ACC112 (cell line): Measurements from ENCODE around the gene IL1R2.

ENCODE experiments used
- H2AFZ ChIP-seq: fragments of 200-600 bp; sonication (generic); one replicate; pipeline ENCODE4 v1.6.0; 2017; ENCODE audit warnings: antibody characterized with exemption, low read length; ENCODE audit not compliant: unreplicated experiment
- H3K27ac ChIP-seq: fragments of 200-600 bp; sonication (generic); 2 replicates; pipeline ENCODE4 v1.5.1; 2014; ENCODE audit warnings: low read depth, mild to moderate bottlenecking, antibody characterized with exemption, low read length, moderate library complexity
- H3K27me3 ChIP-seq: fragments of 200-600 bp; sonication (generic); 2 replicates; pipeline ENCODE4 v1.6.1; 2014; ENCODE audit warnings: mild to moderate bottlenecking, antibody characterized with exemption, low read length, moderate library complexity, mixed read lengths; ENCODE audit not compliant: insufficient read depth
- H3K36me3 ChIP-seq: fragments of 200-600 bp; sonication (generic); 2 replicates; pipeline ENCODE4 v1.6.1; 2016; ENCODE audit warnings: mild to moderate bottlenecking, antibody characterized with exemption, low read length, moderate library complexity, mixed read lengths; ENCODE audit not compliant: insufficient read depth
- H3K4me1 ChIP-seq: fragments of 200-600 bp; sonication (generic); one replicate; pipeline ENCODE4 v1.6.1; 2016; ENCODE audit warnings: low read length, mixed read lengths; ENCODE audit not compliant: insufficient read depth, unreplicated experiment, control insufficient read depth
- H3K4me3 ChIP-seq: fragments of 200-600 bp; sonication (generic); 2 replicates; pipeline ENCODE4 v1.5.1; 2014; ENCODE audit warnings: mild to moderate bottlenecking, low read depth, low read length
- H3K79me2 ChIP-seq: fragments of 200-600 bp; sonication (generic); one replicate; pipeline ENCODE4 v1.6.0; 2016; ENCODE audit warnings: low read length; ENCODE audit not compliant: control insufficient read depth, unreplicated experiment, insufficient read depth

IL1R2 gene

GRCh38 chr2:101960819-101961337 is 30.9 kb upstream of the IL1R2 start:
- Histone ChIP-seq H3K4me1 (peaks cover 29% of the 10 kb centered on the region), H3K27ac (peak overlapping the region; percentile 98), H3K4me3 (no peak overlapping the region), H3K36me3 (no peaks in the 10 kb centered on the region), H3K27me3 (no peaks in the 10 kb centered on the region), H2AFZ (peak overlapping the region; percentile 16), H3K79me2 (no peaks in the 10 kb centered on the region)

- Histone ChIP-seq H3K4me3 (peak overlapping the region; percentile 56; the same call in 1 of the 2 replicates), H3K27me3 (no peaks in the 10 kb centered on the region), H3K27ac (peak overlapping the region; percentile 98)
Measured at GRCh38 chr2:101961338-101962191, 30.2 kb upstream of the IL1R2 start.

GRCh38 chr2:101962309-101962708 is 29.5 kb upstream of the IL1R2 start:
- Histone ChIP-seq H3K4me1 (peaks cover 29% of the 10 kb centered on the region), H3K4me3 (no peak overlapping the region), H3K79me2 (no peaks in the 10 kb centered on the region), H2AFZ (no peak overlapping the region), H3K36me3 (no peaks in the 10 kb centered on the region), H3K27me3 (no peaks in the 10 kb centered on the region), H3K27ac (peak overlapping the region; percentile 98)

More at GRCh38 chr2:101961338-101962191, 30.2 kb upstream of the IL1R2 start:
- Histone ChIP-seq H3K79me2 (no peaks in the 10 kb centered on the region), H2AFZ (peak overlapping the region; percentile 16), H3K4me1 (peaks cover 29% of the 10 kb centered on the region), H3K36me3 (no peaks in the 10 kb centered on the region)

GRCh38 chr2:101963198-101963597 is 28.6 kb upstream of the IL1R2 start:
- H3K79me2 ChIP-seq = no peaks in the 10 kb centered on the region
- H3K4me1 ChIP-seq = peaks cover 33% of the 10 kb centered on the region
- no peaks in the 10 kb centered on the region for H3K27me3 ChIP-seq
- no peak overlapping the region for H3K27ac ChIP-seq
- H2AFZ ChIP-seq = no peak overlapping the region
- H3K4me3 ChIP-seq = no peak overlapping the region
- H3K36me3 ChIP-seq = no peaks in the 10 kb centered on the region

GRCh38 chr2:101967826-101968513 is 23.8 kb upstream of the IL1R2 start:
- H3K4me3 ChIP-seq = no peak overlapping the region
- no peaks in the 10 kb centered on the region; the same call in 1 of the 2 replicates for H3K36me3 ChIP-seq
- H2AFZ ChIP-seq = no peak overlapping the region
- H3K27ac ChIP-seq = no peak overlapping the region
- H3K27me3 ChIP-seq = no peaks in the 10 kb centered on the region
- H3K79me2 ChIP-seq = no peaks in the 10 kb centered on the region
- peaks cover 19% of the 10 kb centered on the region for H3K4me1 ChIP-seq

- H2AFZ ChIP-seq = no peak overlapping the region
- H3K27ac ChIP-seq = no peak overlapping the region
- no peaks in the 10 kb centered on the region; the same call in 1 of the 2 replicates for H3K36me3 ChIP-seq
- peaks cover 36% of the 10 kb centered on the region for H3K4me1 ChIP-seq
- no peaks in the 10 kb centered on the region for H3K27me3 ChIP-seq
- no peaks in the 10 kb centered on the region for H3K79me2 ChIP-seq
- H3K4me3 ChIP-seq = no peak overlapping the region
Measured at GRCh38 chr2:101969723-101970122, 22.0 kb upstream of the IL1R2 start.

- H3K27me3 ChIP-seq = no peaks in the 10 kb centered on the region
- peak overlapping the region; percentile 77; the same call in 1 of the 2 replicates for H3K27ac ChIP-seq
- H3K4me1 ChIP-seq = peaks cover 41% of the 10 kb centered on the region
- H3K79me2 ChIP-seq = no peaks in the 10 kb centered on the region
- H3K36me3 ChIP-seq = no peaks in the 10 kb centered on the region; the same call in 1 of the 2 replicates
- H3K4me3 ChIP-seq = no peak overlapping the region
- no peak overlapping the region for H2AFZ ChIP-seq
Measured at GRCh38 chr2:101970901-101971300, 20.9 kb upstream of the IL1R2 start.

GRCh38 chr2:101971836-101972235 is 19.9 kb upstream of the IL1R2 start:
- H3K4me1 ChIP-seq = peaks cover 41% of the 10 kb centered on the region
- no peaks in the 10 kb centered on the region for H3K27me3 ChIP-seq
- H3K36me3 ChIP-seq = no peaks in the 10 kb centered on the region; the same call in 1 of the 2 replicates
- peak overlapping the region; percentile 77 for H3K27ac ChIP-seq
- H3K79me2 ChIP-seq = no peaks in the 10 kb centered on the region
- no peak overlapping the region for H3K4me3 ChIP-seq
- H2AFZ ChIP-seq = no peak overlapping the region

GRCh38 chr2:101972621-101973434 is 18.9 kb upstream of the IL1R2 start:
- H3K36me3 ChIP-seq = no peaks in the 10 kb centered on the region; the same call in 1 of the 2 replicates
- no peaks in the 10 kb centered on the region for H3K79me2 ChIP-seq
- H3K4me3 ChIP-seq = 0 out of 2 replicates have a peak overlapping the region, but pooled peaks have one; percentile 7
- peaks cover 41% of the 10 kb centered on the region for H3K4me1 ChIP-seq
- H2AFZ ChIP-seq = peak overlapping the region; percentile 63
- no peaks in the 10 kb centered on the region for H3K27me3 ChIP-seq
- H3K27ac ChIP-seq = peak overlapping the region; percentile 77

- Histone ChIP-seq H3K36me3 (no peaks in the 10 kb centered on the region; the same call in 1 of the 2 replicates), H2AFZ (peak overlapping the region; percentile 59), H3K79me2 (no peaks in the 10 kb centered on the region), H3K27me3 (no peaks in the 10 kb centered on the region), H3K27ac (peak overlapping the region; percentile 77), H3K4me1 (peaks cover 39% of the 10 kb centered on the region), H3K4me3 (no peak overlapping the region)
Measured at GRCh38 chr2:101974663-101975062, 17.1 kb upstream of the IL1R2 start.
